GM12865 (cell line): ENCODE data around the gene BID.
A peak's percentile ranks its signal among the peaks of the same experiment; 100 is the strongest.

ENCODE experiments used
- DNase-seq: peaks from one replicate; pipeline ENCODE4 v3.0.0; 2010; ENCODE audit warnings: low read depth
- H3K4me3 ChIP-seq: 2 replicates; pipeline ENCODE4 v1.5.1; 2011; ENCODE audit warnings: mild to moderate bottlenecking, low read depth, low read length, control low read depth
- TF ChIP-seq, protein P1 (sequence below): IDR thresholded peaks from 2 replicates; pipeline ENCODE4 v1.5.1; 2011; ENCODE audit warnings: low read length, control low read depth, low read depth, inconsistent platforms; ENCODE audit not compliant: insufficient read depth; ENCODE audit errors: missing control alignments

BID gene

DNA sequence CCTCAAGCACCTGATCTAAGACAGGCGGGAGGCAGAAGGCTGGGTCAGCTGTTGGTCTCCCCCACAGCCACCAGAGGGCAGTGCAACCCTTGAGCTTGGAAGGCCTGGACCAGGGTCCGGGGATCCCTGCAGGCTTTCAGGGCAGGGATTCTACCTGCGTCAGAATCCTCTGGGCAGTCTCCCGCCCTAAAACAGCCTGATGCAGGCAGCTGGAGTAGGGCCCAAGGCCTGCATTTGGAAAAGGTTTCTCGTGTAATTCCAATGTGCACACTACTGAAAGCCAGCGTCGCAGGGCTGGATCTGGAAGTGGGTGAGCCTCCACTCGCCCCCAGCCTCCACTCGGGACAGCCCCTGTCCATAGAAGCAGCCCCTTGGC, 31.8 kb downstream of the BID start:
- peak; percentile 91 for DNase-seq
- TF ChIP-seq, protein P1, sequence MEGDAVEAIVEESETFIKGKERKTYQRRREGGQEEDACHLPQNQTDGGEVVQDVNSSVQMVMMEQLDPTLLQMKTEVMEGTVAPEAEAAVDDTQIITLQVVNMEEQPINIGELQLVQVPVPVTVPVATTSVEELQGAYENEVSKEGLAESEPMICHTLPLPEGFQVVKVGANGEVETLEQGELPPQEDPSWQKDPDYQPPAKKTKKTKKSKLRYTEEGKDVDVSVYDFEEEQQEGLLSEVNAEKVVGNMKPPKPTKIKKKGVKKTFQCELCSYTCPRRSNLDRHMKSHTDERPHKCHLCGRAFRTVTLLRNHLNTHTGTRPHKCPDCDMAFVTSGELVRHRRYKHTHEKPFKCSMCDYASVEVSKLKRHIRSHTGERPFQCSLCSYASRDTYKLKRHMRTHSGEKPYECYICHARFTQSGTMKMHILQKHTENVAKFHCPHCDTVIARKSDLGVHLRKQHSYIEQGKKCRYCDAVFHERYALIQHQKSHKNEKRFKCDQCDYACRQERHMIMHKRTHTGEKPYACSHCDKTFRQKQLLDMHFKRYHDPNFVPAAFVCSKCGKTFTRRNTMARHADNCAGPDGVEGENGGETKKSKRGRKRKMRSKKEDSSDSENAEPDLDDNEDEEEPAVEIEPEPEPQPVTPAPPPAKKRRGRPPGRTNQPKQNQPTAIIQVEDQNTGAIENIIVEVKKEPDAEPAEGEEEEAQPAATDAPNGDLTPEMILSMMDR: peak; percentile 91
- H3K4me3 ChIP-seq: no peak overlapping the region

DNA sequence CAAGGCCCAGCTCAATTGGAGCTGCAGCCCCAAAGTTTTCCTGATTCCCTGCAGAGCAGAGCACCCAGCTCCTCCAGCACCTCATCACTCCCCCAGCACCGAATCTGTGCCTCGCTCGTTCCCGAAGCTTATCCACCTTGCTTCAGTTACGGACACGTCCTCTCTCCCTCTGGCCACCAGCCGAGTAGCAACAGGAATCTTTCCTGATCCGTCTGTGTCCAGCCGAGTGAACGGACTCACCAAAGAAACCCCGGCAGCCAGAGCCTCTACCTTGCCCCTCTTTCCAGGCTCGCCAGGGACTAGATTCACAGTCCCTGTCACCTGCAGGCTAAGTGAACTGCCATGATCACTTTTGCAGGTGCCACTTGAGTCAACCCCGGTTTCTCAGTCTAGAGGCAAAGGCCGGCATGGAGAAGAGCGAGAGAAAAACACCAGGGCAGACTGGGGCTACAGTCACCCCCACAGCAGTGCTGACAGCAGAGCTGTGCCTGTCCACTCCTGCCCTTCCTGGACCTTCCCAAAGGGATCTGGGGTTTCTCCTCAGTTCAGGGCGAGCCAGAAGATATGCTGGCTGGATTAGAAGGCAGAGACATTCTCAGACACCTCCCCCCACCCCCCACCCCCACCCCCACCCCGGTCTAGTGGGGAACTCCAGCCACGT, 32.3 kb downstream of the BID start:
- TF ChIP-seq, protein P1: no peak
- DNase-seq: no peak

DNA sequence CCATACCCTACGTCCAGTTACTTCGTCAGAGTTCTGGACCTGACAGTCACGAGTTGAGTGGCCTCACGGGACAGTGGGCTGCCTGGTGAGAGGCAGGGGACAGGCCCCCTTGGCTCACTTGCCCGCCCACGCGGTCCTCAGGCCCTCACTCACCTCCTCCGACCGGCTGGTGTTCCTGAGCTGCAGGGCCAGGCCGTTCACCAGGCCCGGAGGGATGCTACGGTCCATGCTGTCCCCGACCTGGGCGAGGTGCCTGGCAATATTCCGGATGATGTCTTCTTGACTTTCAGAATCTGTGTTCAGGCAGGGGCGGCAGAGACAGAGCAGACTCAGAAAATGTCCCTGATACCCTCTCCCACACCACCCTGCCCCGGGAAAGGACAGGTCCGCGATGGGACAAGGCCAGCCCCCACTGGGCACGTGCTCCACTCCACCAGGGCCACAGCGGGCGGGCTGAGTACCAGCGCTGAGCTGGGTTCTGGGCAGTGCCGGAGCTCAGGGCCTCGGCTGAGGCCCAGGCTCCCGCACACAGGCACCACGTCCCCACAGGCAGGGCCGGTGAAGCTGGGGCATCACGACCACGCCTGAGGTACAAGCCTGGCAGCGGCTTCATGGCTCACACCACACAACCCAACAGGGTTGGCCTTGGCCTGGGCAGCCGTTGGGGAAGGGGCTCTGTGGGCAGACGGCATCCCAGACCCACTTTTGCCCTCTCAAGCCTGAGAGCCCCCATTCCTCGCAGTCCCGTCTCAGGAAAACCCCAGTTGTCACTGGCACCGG, 34.9 kb downstream of the BID start:
- no peak for DNase-seq
- TF ChIP-seq, protein P1: no peak
- H3K4me3 ChIP-seq: no peak overlapping the region

More for the DNA sequence above, 32.3 kb downstream of the BID start:
- H3K4me3 ChIP-seq: no peak overlapping the region

DNA sequence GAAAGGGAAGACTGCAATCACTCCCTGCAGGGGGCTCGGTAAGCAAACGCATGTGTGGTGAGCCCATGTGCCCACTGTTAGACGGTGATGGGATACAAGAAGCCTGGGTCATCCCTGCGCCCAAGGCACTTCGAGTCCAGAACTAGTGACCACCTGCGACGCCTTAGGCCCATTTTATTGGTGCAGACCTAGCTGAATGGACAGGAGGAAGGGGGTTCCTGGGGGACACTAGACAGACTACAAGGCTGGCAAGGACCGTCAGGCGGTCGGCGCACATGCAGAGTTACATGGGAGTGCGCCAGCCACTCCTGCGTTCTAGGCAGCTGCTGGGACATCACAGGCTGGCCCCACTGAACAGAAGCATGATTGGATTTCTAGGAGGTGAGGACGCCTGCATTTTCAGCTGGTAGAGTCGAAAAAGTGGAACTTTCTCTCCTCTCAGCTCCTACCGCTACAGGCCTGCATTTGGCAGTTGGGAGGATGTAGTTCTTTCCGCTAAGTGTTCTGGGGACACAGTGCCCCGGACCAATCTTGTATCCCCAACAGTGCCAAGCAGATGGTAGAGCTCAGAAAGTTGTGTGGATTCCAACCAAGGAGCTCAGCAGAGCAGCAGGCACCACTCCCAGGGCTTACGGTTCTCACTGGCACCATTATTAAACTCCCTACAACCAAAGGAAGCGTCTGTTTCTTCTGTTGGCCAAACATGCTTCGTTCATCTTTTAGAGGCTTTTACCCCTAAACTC, 35.7 kb downstream of the BID start:
- TF ChIP-seq, protein P1: no peak
- DNase-seq: no peak
- no peak overlapping the region for H3K4me3 ChIP-seq

DNA sequence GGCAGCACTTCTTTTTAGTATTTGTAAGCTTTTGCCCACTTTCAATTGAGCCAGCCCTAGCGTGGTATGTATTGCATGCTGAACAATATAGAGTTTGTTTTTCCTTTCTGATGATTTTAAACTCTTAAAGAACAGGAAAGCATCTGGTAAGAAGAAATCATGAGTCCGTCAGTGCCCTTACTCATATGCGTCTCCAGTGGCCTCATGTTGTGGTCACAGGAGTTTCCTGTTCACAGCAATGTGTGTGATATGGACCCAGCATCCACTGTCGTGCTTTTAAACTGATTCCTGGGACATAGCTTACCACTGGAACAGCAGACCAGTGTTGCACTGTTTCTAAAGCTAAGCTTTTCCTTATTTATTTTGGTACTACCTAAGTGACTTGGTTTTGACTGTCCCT, 40.1 kb downstream of the BID start:
- peak; percentile 30 for DNase-seq
- H3K4me3 ChIP-seq: no peak overlapping the region
- TF ChIP-seq, protein P1: no peak

DNA sequence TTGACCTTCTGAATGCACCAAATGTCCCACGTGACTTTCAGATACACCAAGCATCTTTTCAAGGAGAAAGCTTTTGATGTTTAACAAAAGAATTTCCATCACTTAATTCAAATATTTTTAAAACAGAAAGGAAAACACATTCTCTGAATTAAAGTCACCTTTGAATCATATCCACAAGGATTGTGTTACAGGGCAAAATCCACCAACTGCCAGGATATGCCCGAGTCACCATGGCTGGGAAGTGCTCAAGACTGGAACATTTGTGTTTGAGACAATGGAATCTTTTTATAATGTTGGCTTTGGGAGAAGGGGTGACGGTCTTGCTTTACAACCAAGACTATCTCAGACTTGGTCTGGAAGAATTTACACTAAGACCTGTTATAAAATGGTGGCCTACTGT, 40.8 kb downstream of the BID start:
- TF ChIP-seq, protein P1: no peak
- H3K4me3 ChIP-seq: no peak overlapping the region
- DNase-seq: no peak
